COLO668 (cell line): ENCODE data around the gene SPOCD1.

Source experiments
- DNase-seq: peaks from one replicate; lab custom pipeline; 2025; ENCODE audit not compliant: unreplicated experiment; lab: John Stamatoyannopoulos, UW

SPOCD1 gene

GRCh38 chr1:31788138-31788824, 27.5 kb downstream of the SPOCD1 start:
- DNase-seq: peak; percentile 95

GRCh38 chr1:31787786-31788137, 28.1 kb downstream of the SPOCD1 start:
- no peak for DNase-seq

- DNase-seq: no peak
Observed at GRCh38 chr1:31787261-31787660, 28.6 kb downstream of the SPOCD1 start.

- DNase-seq: no peak
Observed at GRCh38 chr1:31786366-31787060, 29.3 kb downstream of the SPOCD1 start.

GRCh38 chr1:31785947-31786290, 29.9 kb downstream of the SPOCD1 start:
- no peak for DNase-seq

GRCh38 chr1:31785020-31785946, 30.5 kb downstream of the SPOCD1 start:
- DNase-seq: no peak

DNA sequence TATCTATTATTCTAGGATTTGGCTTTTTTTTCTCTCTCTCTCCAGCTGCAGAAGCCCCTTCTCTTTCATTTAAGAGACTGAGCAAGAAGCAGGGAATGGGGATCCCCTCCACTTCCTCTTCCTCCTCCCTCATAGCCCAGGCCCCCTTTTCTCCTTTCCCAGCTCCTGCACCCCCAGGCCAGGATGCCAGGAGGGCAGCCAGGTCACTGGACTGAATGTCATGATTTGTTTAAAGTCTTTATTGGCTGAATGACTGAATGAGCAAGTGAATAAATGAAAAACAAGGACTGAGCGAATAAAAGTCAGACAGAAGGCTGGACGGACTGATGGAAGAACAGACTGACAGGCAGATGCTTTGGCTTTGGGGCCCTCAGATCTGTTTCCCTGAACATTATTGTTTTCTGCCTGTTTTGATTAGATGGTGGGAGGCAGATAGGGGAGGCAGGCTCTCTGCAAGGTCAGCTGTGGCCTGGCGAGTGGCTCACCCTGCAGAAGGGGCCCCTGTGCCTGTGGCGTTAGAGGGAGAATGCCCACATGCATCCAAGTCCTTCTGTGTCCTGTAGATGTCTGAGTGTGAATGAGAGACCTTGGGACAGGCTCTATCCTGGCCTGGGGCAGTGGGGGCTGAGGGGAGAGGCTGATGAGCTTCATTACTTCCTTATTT, 31.3 kb downstream of the SPOCD1 start:
- no peak for DNase-seq

DNA sequence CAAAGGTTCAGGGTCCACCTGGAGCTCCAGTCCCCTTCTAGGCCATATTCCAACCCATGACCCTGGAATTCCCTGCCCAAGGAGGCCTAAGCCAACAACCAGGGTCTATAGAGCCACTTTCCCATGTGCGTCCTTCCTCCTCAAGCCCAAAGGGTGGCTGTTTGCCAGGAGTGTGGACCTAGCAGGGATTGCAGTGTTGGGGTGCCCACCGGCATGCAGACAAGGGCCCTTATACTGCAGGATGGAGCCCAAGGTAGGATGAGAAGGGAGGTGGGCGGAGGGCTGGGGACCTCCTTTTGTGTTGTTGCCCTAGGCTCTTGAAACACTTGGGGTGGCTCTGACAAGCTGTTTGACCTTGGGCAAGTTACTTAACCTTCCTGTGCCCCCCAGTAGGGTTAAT, 32.0 kb downstream of the SPOCD1 start:
- no peak for DNase-seq

DNA sequence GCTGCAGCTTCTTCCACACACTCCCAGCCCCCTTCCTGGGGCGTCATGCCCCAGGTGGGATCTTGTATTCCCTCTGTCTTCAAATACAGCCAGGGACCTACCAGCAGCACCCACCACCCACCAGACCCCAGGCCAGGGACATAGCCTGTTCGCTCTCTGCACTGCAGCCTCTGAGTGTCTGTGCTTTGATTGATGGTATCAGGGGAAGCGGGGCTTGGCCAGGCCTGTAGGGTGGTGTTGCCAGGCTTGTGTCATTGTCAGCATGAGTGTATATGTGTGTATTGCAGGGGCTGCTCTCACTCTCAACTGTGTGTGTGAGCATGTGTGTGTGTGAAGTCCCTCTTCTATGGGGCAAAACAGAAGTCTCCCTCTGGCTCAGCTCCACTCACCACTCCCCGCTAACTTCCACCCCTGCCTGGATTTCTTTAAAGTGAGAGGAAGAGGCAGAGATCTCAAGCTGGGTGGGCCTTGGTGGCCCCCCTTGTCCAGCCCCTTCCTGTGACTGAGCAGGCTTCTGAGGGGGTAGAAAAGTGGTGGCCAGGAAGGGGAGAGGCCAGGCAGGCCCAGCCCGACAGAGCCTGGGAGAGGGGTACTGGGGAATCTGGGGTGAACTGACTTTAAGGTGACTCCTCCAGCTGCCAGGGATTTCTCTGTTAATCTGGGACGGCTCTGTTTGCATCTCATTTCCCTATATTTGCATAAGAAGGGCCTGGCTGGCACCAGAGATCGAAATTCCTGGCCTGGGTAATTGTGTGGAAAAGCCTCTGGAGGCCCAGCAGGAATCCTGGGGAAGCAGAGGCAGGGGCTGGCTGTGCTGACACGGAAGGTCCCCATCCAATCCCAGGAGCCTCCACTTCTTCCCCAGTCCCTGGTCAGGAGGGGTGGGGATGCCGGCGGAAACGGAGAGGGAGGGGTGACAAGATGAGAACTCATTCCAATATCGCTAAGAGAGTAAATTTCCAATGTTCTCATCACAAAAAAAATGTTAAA, 33.1 kb downstream of the SPOCD1 start:
- DNase-seq: no peak

DNA sequence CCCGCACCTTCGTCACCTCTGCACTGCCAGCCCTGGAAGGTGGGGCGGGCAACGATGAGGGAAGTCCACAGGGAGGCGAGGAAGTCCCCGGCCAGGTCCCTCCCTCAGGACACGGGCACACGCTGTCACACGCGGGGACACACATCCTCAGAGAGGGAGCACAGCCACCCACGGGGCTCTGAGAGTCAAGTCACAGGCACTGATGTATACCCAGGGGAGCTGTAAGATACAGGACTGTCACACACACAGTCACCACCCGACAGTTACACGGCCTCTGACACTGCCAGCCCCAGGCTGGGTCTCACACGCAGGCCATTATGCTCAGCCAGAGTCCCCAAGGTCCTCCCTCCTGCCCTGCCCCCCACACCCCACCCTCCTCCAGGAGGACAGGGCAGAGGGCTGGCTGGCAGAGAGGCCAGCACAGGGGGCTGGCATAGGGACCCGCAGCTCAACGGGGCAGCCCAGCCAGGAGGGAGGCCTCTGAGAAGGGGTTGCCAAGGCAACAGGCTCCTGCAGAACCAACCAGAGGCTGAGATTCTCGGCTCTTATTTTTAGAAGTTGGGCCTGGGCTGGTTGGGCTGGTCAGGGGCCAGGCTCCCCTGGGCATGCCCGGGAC, 34.0 kb downstream of the SPOCD1 start:
- no peak for DNase-seq

DNA sequence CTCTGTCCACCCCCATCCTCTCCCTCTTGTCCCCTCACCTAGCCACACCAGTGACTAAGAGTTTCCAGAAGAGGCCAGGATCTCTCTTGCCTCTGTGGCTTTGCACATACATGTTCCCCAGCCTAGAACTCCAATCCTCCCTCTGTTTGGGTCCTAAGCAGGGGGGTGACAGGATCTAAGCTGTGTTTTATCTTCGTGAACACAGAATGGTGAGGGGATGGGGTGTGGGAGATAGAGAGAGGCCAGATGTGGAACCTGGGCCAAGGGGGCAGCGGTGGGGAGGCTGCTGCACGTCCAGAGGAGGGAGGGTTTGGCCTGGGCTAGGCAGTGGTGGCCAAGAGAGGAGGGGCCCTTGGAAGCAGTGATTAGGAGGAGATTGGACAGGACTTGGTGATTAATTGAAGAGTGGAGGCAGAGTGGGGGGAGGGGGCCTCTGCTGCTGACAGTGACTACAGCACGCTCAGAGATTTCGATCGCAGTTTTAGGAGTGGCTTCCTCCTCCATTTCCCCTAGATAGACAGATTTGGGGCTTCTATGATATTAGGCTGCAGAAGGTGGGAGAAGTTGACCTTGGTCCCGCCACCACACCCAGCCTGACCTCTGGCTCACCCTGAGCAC, 34.6 kb downstream of the SPOCD1 start:
- no peak for DNase-seq

DNA sequence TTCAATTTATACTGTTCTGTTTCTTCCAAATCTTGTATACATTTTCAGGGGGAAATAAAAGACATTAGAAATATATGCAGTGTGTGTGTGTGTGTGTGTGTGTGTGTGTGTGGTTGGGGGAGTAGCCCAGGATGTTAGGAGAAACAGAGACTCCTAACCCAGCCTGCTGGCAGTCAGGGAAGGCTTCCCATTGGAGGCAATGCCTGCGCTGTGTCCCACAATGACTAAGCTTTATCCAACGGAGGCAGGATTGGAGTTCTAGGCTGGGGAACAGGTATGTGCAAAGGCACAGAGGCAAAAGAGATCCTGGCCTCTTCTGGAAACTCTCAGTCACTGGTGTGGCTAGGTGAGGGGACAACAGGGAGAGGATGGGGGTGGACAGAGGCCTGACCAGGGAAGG, 35.2 kb downstream of the SPOCD1 start:
- DNase-seq: no peak

DNA sequence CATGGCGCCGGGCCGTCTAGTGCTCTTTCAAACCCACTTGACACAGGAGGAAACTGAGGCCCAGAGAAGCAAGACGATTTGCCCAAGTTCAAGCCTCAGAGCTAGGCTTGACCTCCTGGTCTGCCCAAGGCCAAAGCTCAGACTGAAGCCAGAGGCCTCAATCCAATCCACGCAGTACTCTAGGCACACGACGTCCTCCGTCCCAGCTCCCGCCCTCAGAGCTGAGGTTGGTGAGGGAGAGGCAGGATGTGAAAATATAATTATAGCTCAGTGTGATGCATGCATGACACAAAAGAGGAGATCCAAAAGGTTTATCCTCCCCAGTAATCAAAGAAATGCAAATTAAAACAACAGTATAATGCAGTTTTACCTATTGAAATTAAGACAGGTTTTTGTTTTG, 36.1 kb downstream of the SPOCD1 start:
- DNase-seq: no peak

DNA sequence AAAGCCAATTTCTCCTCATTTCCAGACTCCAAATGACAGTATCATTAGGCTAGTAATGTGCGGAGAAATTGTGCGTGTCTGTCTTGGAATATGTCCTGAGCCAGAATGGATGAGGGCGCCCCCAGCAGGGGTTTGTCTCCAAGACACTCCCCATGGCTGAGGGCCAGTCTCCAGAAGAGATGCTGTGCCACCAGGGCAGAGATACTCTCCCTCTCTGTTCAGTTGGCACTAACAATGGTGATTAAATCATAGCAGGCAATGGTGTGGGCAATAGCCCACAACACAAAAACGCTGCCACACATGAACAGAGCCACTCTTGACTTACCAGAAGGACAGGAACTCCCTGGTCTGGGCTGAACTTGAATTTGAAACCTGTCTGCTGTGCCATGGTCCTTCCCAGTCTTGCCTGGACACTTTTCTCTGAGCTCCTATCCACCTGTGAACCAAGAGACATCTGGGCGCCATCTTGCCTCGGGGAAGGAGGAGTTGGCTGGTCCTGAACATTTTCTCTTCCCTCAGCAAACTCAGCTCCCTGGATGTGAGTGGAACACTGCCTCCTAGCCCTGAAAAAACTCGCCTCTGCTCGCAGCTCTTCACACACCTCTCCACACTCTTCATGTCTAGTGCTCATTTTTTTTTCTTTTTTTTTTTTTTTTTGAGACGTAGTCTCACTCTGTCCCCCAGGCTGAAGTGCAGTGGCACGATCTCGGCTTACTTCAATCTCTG, 36.9 kb downstream of the SPOCD1 start:
- no peak for DNase-seq

DNA sequence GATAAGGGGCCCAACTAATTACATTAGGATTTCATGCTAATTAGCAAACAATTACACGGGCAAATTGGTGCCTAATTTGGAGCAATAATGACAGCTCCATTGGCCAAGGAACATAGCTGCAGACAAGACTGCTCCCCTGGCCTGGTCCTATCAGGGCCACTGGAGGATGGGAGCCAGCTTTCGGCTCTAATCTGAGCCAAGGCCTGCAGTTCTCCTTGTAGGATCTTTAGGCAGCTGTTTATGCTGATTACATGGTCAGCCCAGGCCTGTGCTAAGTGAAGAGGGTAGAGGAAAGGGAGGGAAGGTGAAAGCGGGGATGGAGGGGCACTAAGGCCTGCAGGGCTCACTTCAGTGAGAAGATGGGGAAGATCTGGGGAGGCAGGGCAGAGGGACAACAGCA, 39.3 kb downstream of the SPOCD1 start:
- no peak for DNase-seq

GRCh38 chr1:31776032-31776431, 39.8 kb downstream of the SPOCD1 start:
- no peak for DNase-seq

- no peak for DNase-seq
Observed at GRCh38 chr1:31775210-31775999, 40.4 kb downstream of the SPOCD1 start.

DNA sequence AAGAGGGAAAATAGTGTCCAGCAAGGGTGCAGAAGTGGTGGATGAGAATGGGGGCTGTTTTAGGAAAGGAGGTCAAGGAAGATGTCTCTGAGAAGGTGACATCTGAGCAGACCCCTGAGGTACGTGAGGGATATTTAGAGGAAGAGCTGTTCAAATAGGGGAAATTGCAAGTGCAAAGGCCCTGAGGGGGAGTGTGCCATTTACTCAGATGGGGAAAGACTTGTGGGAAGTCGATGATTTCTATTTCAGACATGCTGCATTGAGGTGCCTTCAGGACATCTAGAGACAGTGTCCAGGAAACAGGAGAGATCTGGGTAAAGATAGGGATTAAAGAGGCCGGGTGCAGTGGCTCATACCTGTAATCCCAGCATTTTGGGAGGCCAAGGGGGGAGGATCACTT, 41.3 kb downstream of the SPOCD1 start:
- no peak for DNase-seq
